SK-N-SH (cell line): ENCODE results near the gene IP6K2. TPM values are rescaled to one million over a fixed set of nuclear protein-coding genes. Genes with fewer than 3 reads are reported as not detected.
"Not testable (repeated sequence)": the region's sequence is repeated elsewhere in the genome, so short reads cannot be mapped to it uniquely, and the experiment has no call there.

Source experiments
- CTCF ChIA-PET: fragments of 300-600, 350-600 bp; formaldehyde crosslinking; extraction: SDS; loops from one replicate; lab custom pipeline; 2021; lab: Yijun Ruan, JAX
- POLR2A ChIA-PET: fragments of 350-600 bp; sonication (Branson Sonifier 250); formaldehyde crosslinking; extraction: SDS; loops from one replicate; lab custom pipeline; 2020; ENCODE audit warnings: antibody characterized with exemption, inconsistent platforms; lab: Yijun Ruan, JAX
- DNase-seq: peaks from one replicate; pipeline ENCODE4 v3.0.0; 2012
- H2AFZ ChIP-seq: fragments of 200-600 bp; sonication (generic); 2 replicates; pipeline ENCODE4 v1.8.1; 2016; ENCODE audit warnings: antibody characterized with exemption, mild to moderate bottlenecking, low read depth
- H3F3A ChIP-seq: fragments of 200-600 bp; sonication (generic); replicated peaks from 2 replicates; pipeline ENCODE3; 2016; ENCODE audit warnings: antibody characterized with exemption, mild to moderate bottlenecking; ENCODE audit not compliant: insufficient read depth
- H3K27ac ChIP-seq, 2 experiments: fragments of 200-500 bp in 1 of 2; fragments of 200-600 bp in 1 of 2; sonication (Bioruptor generic) in 1 of 2; sonication (generic), shearing (Covaris generic) in 1 of 2; 2 replicates each; pipeline versions ENCODE4 v1.5.1 to v1.6.1; 2014 to 2016; ENCODE audit warnings: low read depth in 2 of 2, inconsistent platforms in 1 of 2, low read length in 1 of 2, mild to moderate bottlenecking in 1 of 2, mixed read lengths in 1 of 2
- H3K27me3 ChIP-seq: fragments of 200-600 bp; sonication (generic), shearing (Covaris generic); 2 replicates; pipeline ENCODE4 v1.6.1; 2016; ENCODE audit warnings: mixed run types; ENCODE audit not compliant: insufficient read depth
- H3K36me3 ChIP-seq, 2 experiments: fragments of 200-500 bp in 1 of 2; fragments of 200-600 bp in 1 of 2; sonication (Bioruptor generic) in 1 of 2; sonication (generic) in 1 of 2; replicated peaks in 1 of 2; 2 replicates each; pipeline versions ENCODE3 to v1.5.1; 2014 to 2016; ENCODE audit warnings: low read length in 1 of 2, mild to moderate bottlenecking in 1 of 2; ENCODE audit not compliant: insufficient read depth in 2 of 2, control insufficient read depth in 1 of 2
- H3K4me1 ChIP-seq, 2 experiments: fragments of 200-500 bp in 1 of 2; fragments of 200-600 bp in 1 of 2; sonication (Bioruptor generic) in 1 of 2; sonication (generic), shearing (Covaris generic) in 1 of 2; 2 replicates each; pipeline versions ENCODE4 v1.5.1 to v1.6.1; 2014 to 2016; ENCODE audit warnings: low read depth in 1 of 2, low read length in 1 of 2, mixed run types in 1 of 2; ENCODE audit not compliant: insufficient read depth in 2 of 2, control insufficient read depth in 1 of 2
- H3K4me2 ChIP-seq: fragments of 200-600 bp; sonication (generic), shearing (Covaris generic); 2 replicates; pipeline ENCODE4 v1.6.1; 2017; ENCODE audit warnings: mixed run types
- H3K4me3 ChIP-seq, 2 experiments: fragments of 200-500 bp in 1 of 2; fragments of 200-600 bp in 1 of 2; sonication (Bioruptor generic) in 1 of 2; sonication (generic), shearing (Covaris generic) in 1 of 2; 2 replicates each; pipeline versions ENCODE4 v1.5.1 to v1.8.1; 2014 to 2016; ENCODE audit warnings: low read depth in 2 of 2, inconsistent platforms in 1 of 2, low read length in 1 of 2, mild to moderate bottlenecking in 1 of 2, mixed read lengths in 1 of 2, moderate library complexity in 1 of 2
- H3K79me2 ChIP-seq: fragments of 200-600 bp; sonication (generic); 2 replicates; pipeline ENCODE4 v1.8.1; 2017; ENCODE audit warnings: mild to moderate bottlenecking; ENCODE audit not compliant: insufficient read depth
- H3K9ac ChIP-seq: fragments of 200-600 bp; sonication (generic); 2 replicates; pipeline ENCODE4 v1.6.1; 2017; ENCODE audit warnings: mixed run types
- H3K9me2 ChIP-seq: fragments of 200-600 bp; sonication (generic); 2 replicates; pipeline ENCODE4 v1.6.1; 2017; ENCODE audit warnings: mixed run types
- H3K9me3 ChIP-seq: fragments of 200-600 bp; sonication (generic); 2 replicates; pipeline ENCODE4 v1.6.1; 2017; ENCODE audit warnings: mixed run types, mild to moderate bottlenecking, moderate library complexity
- H4K20me1 ChIP-seq: fragments of 200-600 bp; sonication (generic); 2 replicates; pipeline ENCODE4 v1.6.1; 2017; ENCODE audit warnings: mild to moderate bottlenecking, mixed run types; ENCODE audit not compliant: insufficient read depth
- CTCF ChIP-seq: fragments of 200-600 bp; sonication (generic); IDR thresholded peaks from 2 replicates; pipeline ENCODE4 v1.6.1; 2017; ENCODE audit warnings: antibody characterized with exemption, mild to moderate bottlenecking, moderate library complexity
- ELF1 ChIP-seq: IDR thresholded peaks from 2 replicates; pipeline ENCODE4 v1.4.0; 2012
- EP300 ChIP-seq, 2 experiments: IDR thresholded peaks; 2 replicates each; pipeline versions ENCODE4 v1.4.0 to v1.6.1; 2012; ENCODE audit warnings: borderline replicate concordance in 1 of 2, low read depth in 1 of 2, low read length in 1 of 2
- FOXJ3 ChIP-seq: sonication (generic); formaldehyde crosslinking; IDR thresholded peaks from 2 replicates; pipeline ENCODE4 v1.5.1; 2020; ENCODE audit warnings: mild to moderate bottlenecking, missing genetic modification reagents
- FOXM1 ChIP-seq: IDR thresholded peaks from 2 replicates; pipeline ENCODE4 v1.4.0; 2012; ENCODE audit warnings: low read depth, mild to moderate bottlenecking
- GABPA ChIP-seq: IDR thresholded peaks from 2 replicates; pipeline ENCODE4 v1.4.0; 2012; ENCODE audit warnings: low read depth, mild to moderate bottlenecking
- GATA2 ChIP-seq: sonication (generic); formaldehyde crosslinking; IDR thresholded peaks from 2 replicates; pipeline ENCODE4 v1.5.0; 2020; ENCODE audit warnings: mild to moderate bottlenecking, missing genetic modification reagents
- MEF2A ChIP-seq: IDR thresholded peaks from 2 replicates; pipeline ENCODE4 v1.4.0; 2012; ENCODE audit warnings: low read depth, borderline replicate concordance
- MXI1 ChIP-seq: IDR thresholded peaks from 2 replicates; pipeline ENCODE4 v1.6.1; 2012; ENCODE audit warnings: mild to moderate bottlenecking, low read depth, low read length, improper control_type of control experiment
- NFIC ChIP-seq: IDR thresholded peaks from 2 replicates; pipeline ENCODE4 v1.4.0; 2012; ENCODE audit warnings: borderline replicate concordance
- POLR2AphosphoS5 ChIP-seq: IDR thresholded peaks from 2 replicates; pipeline ENCODE4 v1.6.1; 2012; ENCODE audit warnings: low read depth, low read length
- RFX5 ChIP-seq: IDR thresholded peaks from 2 replicates; pipeline ENCODE4 v1.6.1; 2012; ENCODE audit warnings: mild to moderate bottlenecking, improper control_type of control experiment, low read length
- SMC3 ChIP-seq: IDR thresholded peaks from 2 replicates; pipeline ENCODE4 v1.6.1; 2012; ENCODE audit warnings: low read depth, low read length, improper control_type of control experiment
- WGBS: methylation state at CpG from one replicate; pipeline ENCODE4 v1.1.6; 2017; ENCODE audit warnings: low lambda C conversion rate; 5-methylcytosine and 5-hydroxymethylcytosine counted together
- polyA plus RNA-seq, 3 experiments: library from polyadenylated mRNA; depleted of rRNA; stranded (reverse); fragments of >200 nt; gene quantifications; 2 replicates each; pipeline ENCODE4 v1.2.3, GENCODE V29; 2012
- TF ChIP-seq, protein P1 (sequence below): IDR thresholded peaks from 2 replicates; pipeline ENCODE4 v1.4.0; 2012; ENCODE audit warnings: low read depth, borderline replicate concordance
- TF ChIP-seq, protein P2 (sequence below): fragments of 150-350 bp; IDR thresholded peaks from 2 replicates; pipeline ENCODE4 v1.6.1; 2017; ENCODE audit warnings: antibody characterized with exemption, low read length, low read depth, borderline replicate concordance

IP6K2 gene
- polyA plus RNA-seq, 1 of the 3 experiments (the other 2 are of a cell fraction) = 178 TPM

GRCh38 chr3:48738926-48739616 is 22.1 kb upstream of the IP6K2 start (continued):
- TF ChIP-seq, protein P1, sequence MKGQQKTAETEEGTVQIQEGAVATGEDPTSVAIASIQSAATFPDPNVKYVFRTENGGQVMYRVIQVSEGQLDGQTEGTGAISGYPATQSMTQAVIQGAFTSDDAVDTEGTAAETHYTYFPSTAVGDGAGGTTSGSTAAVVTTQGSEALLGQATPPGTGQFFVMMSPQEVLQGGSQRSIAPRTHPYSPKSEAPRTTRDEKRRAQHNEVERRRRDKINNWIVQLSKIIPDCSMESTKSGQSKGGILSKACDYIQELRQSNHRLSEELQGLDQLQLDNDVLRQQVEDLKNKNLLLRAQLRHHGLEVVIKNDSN = no peak
- no peak for TF ChIP-seq FOXM1
- no peak for TF ChIP-seq MXI1
- TF ChIP-seq GABPA = no peak
- no peak for TF ChIP-seq GATA2 (CRISPR knock-in tag)
- no peak for TF ChIP-seq ELF1
- no peak for TF ChIP-seq EP300 (IDR thresholded peaks at IDR 0.05; ENCODE audit: borderline replicate concordance in 1 of 2, low read depth in 1 of 2, low read length in 1 of 2)
- no peak for TF ChIP-seq FOXJ3

DNA sequence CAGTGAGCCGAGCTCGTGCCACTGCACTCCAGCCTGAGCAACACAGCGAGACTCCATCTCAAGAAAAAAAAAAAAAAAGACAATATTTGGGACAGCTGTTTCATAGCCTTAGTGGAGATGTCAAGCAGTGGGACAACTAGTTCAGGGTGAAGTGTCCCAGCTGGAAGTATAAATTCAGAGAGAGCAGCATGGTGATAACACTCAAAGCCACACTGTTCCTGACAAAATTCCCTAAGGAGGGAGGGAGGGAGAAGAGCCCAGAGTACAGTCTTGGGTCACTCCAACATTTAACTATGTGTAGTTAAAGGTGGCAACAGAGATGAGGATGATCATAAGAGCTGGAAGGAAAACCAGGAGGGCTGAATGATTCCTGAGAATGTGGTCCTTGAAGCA is 21.1 kb upstream of the IP6K2 start:
- POLR2A ChIA-PET = no interaction called here

GRCh38 chr3:48735075-48735767 is 18.2 kb upstream of the IP6K2 start:
- H3K79me2 ChIP-seq, H3F3A ChIP-seq, H3K27me3 ChIP-seq, H3K9ac ChIP-seq, H2AFZ ChIP-seq, H3K27ac ChIP-seq, CTCF ChIA-PET, H3K4me3 ChIP-seq, H3K9me3 ChIP-seq, H4K20me1 ChIP-seq, H3K9me2 ChIP-seq, H3K36me3 ChIP-seq, H3K4me2 ChIP-seq: not testable (repeated sequence)
- peaks cover 0 to 14% of the 10 kb centered on the region in 2 experiments; a peak in 1 of 4 replicates for H3K4me1 ChIP-seq
- peak; percentile 27 for DNase-seq
- 66% methylated on average over 8 of the region's 8 CpGs for WGBS
- POLR2A ChIA-PET = interaction anchor here (0.5 to 1.3 kb wide), 2 partner anchors 18 kb away, joined by 3 to 6 read pairs; partner anchors contain the start of gene IP6K2

More for the DNA sequence above, 21.1 kb upstream of the IP6K2 start:
- no peak overlapping the region for H3K4me2 ChIP-seq
- CTCF ChIA-PET = interaction anchor here (0.7 to 3.7 kb wide), 5 partner anchors 10 to 109 kb away, joined by 3 to 29 read pairs (median 4); partner anchors contain the start of genes IP6K2 and PRKAR2A
- H3K27ac ChIP-seq = no peak overlapping the region
- H3K9ac ChIP-seq = no peak overlapping the region
- DNase-seq = no peak
- peaks cover 5% of the 10 kb centered on the region for H3F3A ChIP-seq
- no peak overlapping the region for H3K4me3 ChIP-seq
- no peaks in the 10 kb centered on the region for H3K27me3 ChIP-seq
- WGBS = 83% methylated on average over 3 of the region's 3 CpGs
- H2AFZ ChIP-seq = no peak overlapping the region
- no peaks in the 10 kb centered on the region for H4K20me1 ChIP-seq
- no peaks in the 10 kb centered on the region for H3K79me2 ChIP-seq
- no peaks in the 10 kb centered on the region for H3K36me3 ChIP-seq
- H3K9me2 ChIP-seq = no peaks in the 10 kb centered on the region
- H3K9me3 ChIP-seq = no peaks in the 10 kb centered on the region
- peaks cover 0 to 17% of the 10 kb centered on the region in 2 experiments; a peak in 1 of 4 replicates for H3K4me1 ChIP-seq
- TF ChIP-seq NFIC (no peak), SMC3 (no peak), RFX5 (no peak), CTCF (no peak), MEF2A (no peak), POLR2AphosphoS5 (no peak)
- TF ChIP-seq, protein P2, sequence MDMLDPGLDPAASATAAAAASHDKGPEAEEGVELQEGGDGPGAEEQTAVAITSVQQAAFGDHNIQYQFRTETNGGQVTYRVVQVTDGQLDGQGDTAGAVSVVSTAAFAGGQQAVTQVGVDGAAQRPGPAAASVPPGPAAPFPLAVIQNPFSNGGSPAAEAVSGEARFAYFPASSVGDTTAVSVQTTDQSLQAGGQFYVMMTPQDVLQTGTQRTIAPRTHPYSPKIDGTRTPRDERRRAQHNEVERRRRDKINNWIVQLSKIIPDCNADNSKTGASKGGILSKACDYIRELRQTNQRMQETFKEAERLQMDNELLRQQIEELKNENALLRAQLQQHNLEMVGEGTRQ = no peak
- TF ChIP-seq, all 33 proteins: peak for 0

DNA sequence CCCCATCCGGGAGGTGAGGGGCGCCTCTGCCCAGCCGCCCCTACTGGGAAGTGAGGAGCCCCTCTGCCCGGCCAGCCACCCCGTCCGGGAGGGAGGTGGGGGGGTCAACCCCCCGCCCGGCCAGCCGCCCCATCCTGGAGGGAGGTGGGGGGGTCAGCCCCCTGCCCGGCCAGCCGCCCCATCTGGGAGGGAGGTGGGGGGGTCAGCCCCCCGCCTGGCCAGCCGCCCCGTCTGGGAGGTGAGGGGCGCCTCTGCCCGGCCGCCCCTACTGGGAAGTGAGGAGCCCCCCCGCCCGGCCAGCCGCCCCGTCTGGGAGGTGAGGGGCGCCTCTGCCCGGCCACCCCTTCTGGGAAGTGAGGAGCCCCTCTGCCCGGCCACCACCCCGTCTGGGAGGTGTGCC is 17.5 kb upstream of the IP6K2 start:
- DNase-seq, H4K20me1 ChIP-seq, H3K79me2 ChIP-seq, H3K4me3 ChIP-seq, H3K9me3 ChIP-seq, H3K36me3 ChIP-seq, H3K27me3 ChIP-seq, H2AFZ ChIP-seq, H3K4me1 ChIP-seq, H3K9me2 ChIP-seq, POLR2A ChIA-PET, H3K27ac ChIP-seq, CTCF ChIA-PET, H3F3A ChIP-seq, H3K4me2 ChIP-seq, H3K9ac ChIP-seq: not testable (repeated sequence)
- WGBS = 79% methylated on average over 2 of the region's 25 CpGs
